Panc1 (cell line): ENCODE results near the gene CLSTN2. TPM values are rescaled to one million over a fixed set of nuclear protein-coding genes. Genes with fewer than 3 reads are reported as not detected.

Source experiments
- ATAC-seq: fragments of 200-7000 bp; cut with Tn5 transposase; 2 replicates; pipeline ENCODE4 v1.9.1; 2020; ENCODE audit warnings: mild to moderate bottlenecking, moderate library complexity
- BruUV-seq: library from RNA; stranded (reverse); fragments of 400-500 nt; replicated peaks from 2 replicates; lab custom pipeline; 2021; lab: Mats Ljungman, UMichigan
- CTCF ChIA-PET: fragments of 300-600 bp; sonication (Branson Sonifier 250); formaldehyde crosslinking; loops from one replicate; lab custom pipeline; 2022; ENCODE audit warnings: antibody characterized with exemption; lab: Charles Lee
- POLR2A ChIA-PET: fragments of 300-600 bp; sonication (Branson Sonifier 250); formaldehyde crosslinking; loops from one replicate; lab custom pipeline; 2022; ENCODE audit warnings: antibody characterized with exemption; lab: Charles Lee
- DNase-seq: peaks from one replicate; pipeline ENCODE4 v3.0.0-alpha.2; 2010; ENCODE audit warnings: low read depth, low spot score
- H3K27ac ChIP-seq: 2 replicates; pipeline ENCODE4 v1.5.1; 2011; ENCODE audit warnings: mild to moderate bottlenecking, low read length, inconsistent platforms
- H3K27me3 ChIP-seq: fragments of 200-500 bp; sonication (Bioruptor generic); 2 replicates; pipeline ENCODE4 v1.6.0; 2014; ENCODE audit warnings: low read length, inconsistent platforms; ENCODE audit not compliant: control insufficient read depth, insufficient read depth
- H3K36me3 ChIP-seq: fragments of 200-500 bp; sonication (Bioruptor generic); 2 replicates; pipeline ENCODE4 v1.5.1; 2014; ENCODE audit warnings: inconsistent platforms, mild to moderate bottlenecking, low read length, moderate library complexity; ENCODE audit not compliant: control insufficient read depth, insufficient read depth
- H3K4me1 ChIP-seq: 2 replicates; pipeline ENCODE4 v1.5.1; 2011; ENCODE audit warnings: inconsistent platforms, mild to moderate bottlenecking, low read length, moderate library complexity; ENCODE audit not compliant: control insufficient read depth, insufficient read depth
- H3K4me3 ChIP-seq, 2 experiments: 2 replicates each; pipeline ENCODE4 v1.5.1; 2011 to 2012; ENCODE audit warnings: low read depth in 2 of 2, low read length in 2 of 2, mild to moderate bottlenecking in 2 of 2, inconsistent platforms in 1 of 2, moderate library complexity in 1 of 2
- H3K9me3 ChIP-seq: fragments of 200-500 bp; sonication (Bioruptor generic); 2 replicates; pipeline ENCODE4 v1.5.1; 2014; ENCODE audit warnings: low read depth, mild to moderate bottlenecking, inconsistent platforms, low read length, moderate library complexity; ENCODE audit not compliant: control insufficient read depth, insufficient read depth
- CTCF ChIP-seq: fragments of 450-650 bp; IDR thresholded peaks from 2 replicates; pipeline ENCODE4 v1.5.1; 2017; ENCODE audit warnings: mild to moderate bottlenecking
- POLR2AphosphoS5 ChIP-seq: IDR thresholded peaks from 2 replicates; pipeline ENCODE4 v1.6.1; 2012; ENCODE audit warnings: mild to moderate bottlenecking, low read depth, low read length, moderate library complexity
- REST ChIP-seq, 2 experiments: IDR thresholded peaks; 2 replicates each; pipeline ENCODE4 v1.6.1; 2011 to 2012; ENCODE audit warnings: low read depth in 2 of 2, control low read depth in 1 of 2, low read length in 1 of 2, mild to moderate bottlenecking in 1 of 2, moderate library complexity in 1 of 2; ENCODE audit not compliant: insufficient read depth in 1 of 2
- SIN3A ChIP-seq: IDR thresholded peaks from 2 replicates; pipeline ENCODE4 v1.6.1; 2012; ENCODE audit warnings: low read depth, mild to moderate bottlenecking, low read length, moderate library complexity, borderline replicate concordance; ENCODE audit not compliant: insufficient read depth
- TCF7L2 ChIP-seq: IDR thresholded peaks from 2 replicates; pipeline ENCODE4 v1.6.1; 2011; ENCODE audit warnings: mild to moderate bottlenecking, low read depth, low read length, inconsistent platforms
- in situ Hi-C: cut with HindIII; loops from 2 replicates; pipeline ENCODE4 v1.10.0; 2016; ENCODE audit warnings: low sequenced_read_pairs, low pct_unique_long_range_greater_than_20kb
- intact Hi-C: fragments of 100-400 bp; cut with micrococcal nuclease; formaldehyde crosslinking; loops from one replicate; pipeline ENCODE4 v1.10.0; 2022; ENCODE audit not compliant: unreplicated experiment
- total RNA-seq: library from RNA; stranded (reverse); gene quantifications from one replicate; pipeline ENCODE4 v1.2.1, GENCODE V29; 2021; ENCODE audit not compliant: unreplicated experiment

CLSTN2 gene
- total RNA-seq, 1 experiment from 2014 or later = 0.03 TPM

GRCh38 chr3:140135461-140135860, 200.5 kb downstream of the CLSTN2 start:
- intact Hi-C loops = no loop called here
- no TSS peak for BruUV-seq
- in situ Hi-C loops = no loop called here
- ATAC-seq (no peak), DNase-seq (no peak)
- ChIA-PET POLR2A (no interaction called here), CTCF (no interaction called here)
- peaks cover 2% of the 10 kb centered on the region; the same call in 1 of the 2 replicates for H3K27me3 ChIP-seq
- H3K27ac ChIP-seq = no peak overlapping the region
- no peak for TF ChIP-seq TCF7L2
- TF ChIP-seq POLR2AphosphoS5 = no peak
- TF ChIP-seq SIN3A = no peak
- TF ChIP-seq REST (IDR thresholded peaks at IDR 0.05; ENCODE audit: insufficient read depth in 1 of 2, low read depth in 2 of 2, low read length in 1 of 2) = no peak
- H3K9me3 ChIP-seq = no peaks in the 10 kb centered on the region
- no peaks in the 10 kb centered on the region for H3K4me1 ChIP-seq
- no peaks in the 10 kb centered on the region for H3K36me3 ChIP-seq
- no peak overlapping the region for H3K4me3 ChIP-seq

GRCh38 chr3:140143367-140144069, 208.5 kb downstream of the CLSTN2 start:
- Histone ChIP-seq H3K4me3 (no peak overlapping the region), H3K4me1 (no peaks in the 10 kb centered on the region), H3K9me3 (no peaks in the 10 kb centered on the region), H3K27ac (no peak overlapping the region), H3K27me3 (0 out of 2 replicates have a peak, but pooled peaks cover 2% of the 10 kb centered on the region), H3K36me3 (no peaks in the 10 kb centered on the region)
- intact Hi-C loops (no loop called here), in situ Hi-C loops (no loop called here)
- ChIA-PET POLR2A (no interaction called here), CTCF (no interaction called here)
- no peak for TF ChIP-seq REST (IDR thresholded peaks at IDR 0.05; ENCODE audit: insufficient read depth in 1 of 2, low read depth in 2 of 2, low read length in 1 of 2)
- TF ChIP-seq TCF7L2 = no peak
- TF ChIP-seq POLR2AphosphoS5 = no peak
- BruUV-seq = no TSS peak
- DNase-seq = no peak
- no peak for ATAC-seq

GRCh38 chr3:140145528-140145927, 210.5 kb downstream of the CLSTN2 start:
- in situ Hi-C loops (no loop called here), intact Hi-C loops (no loop called here)
- BruUV-seq = no TSS peak
- Histone ChIP-seq H3K4me3 (no peak overlapping the region), H3K4me1 (no peaks in the 10 kb centered on the region), H3K36me3 (no peaks in the 10 kb centered on the region), H3K27me3 (no peaks in the 10 kb centered on the region), H3K9me3 (no peaks in the 10 kb centered on the region), H3K27ac (no peak overlapping the region)
- TF ChIP-seq REST (IDR thresholded peaks at IDR 0.05; ENCODE audit: insufficient read depth in 1 of 2, low read depth in 2 of 2, low read length in 1 of 2) (no peak), SIN3A (no peak), CTCF (no peak), TCF7L2 (no peak), POLR2AphosphoS5 (no peak)
- no peak for DNase-seq
- ChIA-PET CTCF (no interaction called here), POLR2A (no interaction called here)
- ATAC-seq = no peak
